HepG2 (cell line): ENCODE measurements around the gene NPTX2. TPM values are rescaled to one million over a fixed set of nuclear protein-coding genes. Genes with fewer than 3 reads are reported as not detected.

ENCODE experiments used
- ATAC-seq: fragments of 200-7000 bp; cut with Tn5 transposase; 3 replicates; pipeline ENCODE4 v1.9.1; 2020; ENCODE audit warnings: mild to moderate bottlenecking, moderate library complexity
- BruUV-seq: library from RNA; stranded (reverse); fragments of 400-500 nt; replicated peaks from 2 replicates; lab custom pipeline; 2021; lab: Mats Ljungman, UMichigan
- CTCF ChIA-PET: fragments of 300-600 bp; formaldehyde crosslinking; extraction: SDS; loops from one replicate; lab custom pipeline; 2021; ENCODE audit warnings: low total read pairs, inconsistent platforms, low intra/inter-chr PET ratio; lab: Yijun Ruan, JAX
- POLR2A ChIA-PET: fragments of 350-600 bp; sonication (Branson Sonifier 250); formaldehyde crosslinking; loops from one replicate; lab custom pipeline; 2020; ENCODE audit warnings: antibody characterized with exemption, inconsistent platforms; lab: Yijun Ruan, JAX
- DNase-seq: peaks from one replicate; pipeline ENCODE4 v3.0.0-alpha.2; 2015; ENCODE audit warnings: low spot score
- FAIRE-seq: peaks from 3 replicates; lab custom pipeline; 2011; peaks lifted over from hg19 to GRCh38; lab: Jason Lieb, UNC
- H2AFZ ChIP-seq: one replicate; pipeline ENCODE4 v1.6.1; 2011; ENCODE audit warnings: low read length, inconsistent platforms
- H3K27ac ChIP-seq: fragments of 300-600 bp; 3 replicates; pipeline ENCODE4 v1.8.0; 2011; ENCODE audit warnings: mixed run types, mild to moderate bottlenecking, mixed read lengths, low read length, inconsistent platforms; ENCODE audit not compliant: insufficient read depth; ENCODE audit errors: extremely low read length
- H3K27me3 ChIP-seq, 2 experiments: fragments of 200-600 bp in 1 of 2; 2 replicates in 1 of 2; 3 replicates in 1 of 2; pipeline versions ENCODE4 v1.6.0 to v1.8.0; 2011; ENCODE audit warnings: low read length in 2 of 2, mild to moderate bottlenecking in 2 of 2, moderate library complexity in 2 of 2, inconsistent platforms in 1 of 2; ENCODE audit not compliant: insufficient read depth in 2 of 2, control insufficient read depth in 1 of 2
- H3K36me3 ChIP-seq, 2 experiments: fragments of 200-600 bp in 1 of 2; replicated peaks in 1 of 2; 2 replicates in 1 of 2; 3 replicates in 1 of 2; pipeline versions ENCODE4 v1.5.1 to v1.8.0; 2011; ENCODE audit warnings: low read length in 2 of 2, inconsistent platforms in 1 of 2; ENCODE audit not compliant: insufficient read depth in 2 of 2, control insufficient read depth in 1 of 2
- H3K4me1 ChIP-seq: 2 replicates; pipeline ENCODE4 v1.5.1; 2012; ENCODE audit warnings: low read length, inconsistent platforms; ENCODE audit not compliant: insufficient read depth
- H3K4me2 ChIP-seq: 2 replicates; pipeline ENCODE4 v1.6.0; 2011; ENCODE audit warnings: low read depth, low read length, inconsistent platforms
- H3K4me3 ChIP-seq, 3 experiments: fragments of 200-600 bp in 1 of 3; sonication (generic), shearing (Covaris generic) in 1 of 3; replicated peaks in 1 of 3; 2 replicates each; pipeline ENCODE4 v1.5.1; 2011 to 2016; ENCODE audit warnings: low read length in 3 of 3, inconsistent platforms in 2 of 3, low read depth in 2 of 3, mild to moderate bottlenecking in 2 of 3, control low read depth in 1 of 3, mixed read lengths in 1 of 3; ENCODE audit not compliant: insufficient read depth in 1 of 3
- H3K79me2 ChIP-seq: one replicate; pipeline ENCODE4 v1.6.1; 2011; ENCODE audit warnings: low read length, inconsistent platforms; ENCODE audit not compliant: insufficient read depth
- H3K9ac ChIP-seq: 2 replicates; pipeline ENCODE4 v1.6.0; 2011; ENCODE audit warnings: mild to moderate bottlenecking, low read depth, low read length, inconsistent platforms; ENCODE audit not compliant: insufficient read depth
- H3K9me3 ChIP-seq: 2 replicates; pipeline ENCODE4 v1.5.1; 2012; ENCODE audit warnings: mild to moderate bottlenecking, low read length
- H4K20me1 ChIP-seq: 2 replicates; pipeline ENCODE4 v1.6.0; 2011; ENCODE audit warnings: inconsistent platforms, mild to moderate bottlenecking, low read length, moderate library complexity; ENCODE audit not compliant: insufficient read depth
- CREBL2 ChIP-seq: sonication (generic); formaldehyde crosslinking; IDR thresholded peaks from 2 replicates; pipeline ENCODE4 v1.8.1; 2023; ENCODE audit warnings: missing genetic modification reagents, mild to moderate bottlenecking, borderline replicate concordance
- GFI1 ChIP-seq: sonication (generic); formaldehyde crosslinking; IDR thresholded peaks from 2 replicates; pipeline ENCODE4 v1.5.0; 2020; ENCODE audit warnings: missing genetic modification reagents, mild to moderate bottlenecking, borderline replicate concordance
- GMEB1 ChIP-seq: sonication (generic); formaldehyde crosslinking; IDR thresholded peaks from 2 replicates; pipeline ENCODE4 v1.5.1; 2020; ENCODE audit warnings: missing genetic modification reagents, mild to moderate bottlenecking, borderline replicate concordance
- GTF2F1 ChIP-seq: fragments of 150-350 bp; IDR thresholded peaks from 2 replicates; pipeline ENCODE4 v1.6.1; 2014; ENCODE audit warnings: low read length
- MEIS1 ChIP-seq: sonication (generic); formaldehyde crosslinking; IDR thresholded peaks from 2 replicates; pipeline ENCODE4 v1.9.0; 2021; ENCODE audit warnings: mild to moderate bottlenecking, missing genetic modification reagents, moderate library complexity, borderline replicate concordance
- NKX3-1 ChIP-seq: sonication (generic); formaldehyde crosslinking; IDR thresholded peaks from 2 replicates; pipeline ENCODE4 v1.5.0; 2020; ENCODE audit warnings: missing genetic modification reagents
- REPIN1 ChIP-seq: sonication (generic); formaldehyde crosslinking; IDR thresholded peaks from 2 replicates; pipeline ENCODE4 v1.8.0; 2022; ENCODE audit warnings: missing genetic modification reagents, low read depth, mild to moderate bottlenecking, borderline replicate concordance
- ZBTB4 ChIP-seq: sonication (generic); formaldehyde crosslinking; IDR thresholded peaks from 2 replicates; pipeline ENCODE4 v1.4.0; 2020; ENCODE audit warnings: missing genetic modification reagents, mild to moderate bottlenecking, borderline replicate concordance
- ZNF432 ChIP-seq: sonication (generic); formaldehyde crosslinking; IDR thresholded peaks from 2 replicates; pipeline ENCODE4 v1.5.0; 2020; ENCODE audit warnings: missing genetic modification reagents, mild to moderate bottlenecking, borderline replicate concordance
- ZNF710 ChIP-seq: sonication (generic); formaldehyde crosslinking; IDR thresholded peaks from 2 replicates; pipeline ENCODE4 v1.5.0; 2020; ENCODE audit warnings: mild to moderate bottlenecking, missing genetic modification reagents, borderline replicate concordance
- WGBS: methylation state at CpG from one replicate; pipeline ENCODE4 v1.1.6; 2017; ENCODE audit warnings: low lambda C conversion rate; 5-methylcytosine and 5-hydroxymethylcytosine counted together
- in situ Hi-C: cut with HindIII; loops from 2 replicates; pipeline ENCODE4 v1.10.0; 2017; ENCODE audit warnings: low pct_unique_long_range_greater_than_20kb; ENCODE audit not compliant: extremely low pct_ligation_motif_present
- intact Hi-C: fragments of 100-400 bp; cut with micrococcal nuclease; formaldehyde crosslinking; loops from one replicate; pipeline ENCODE4 v1.10.0; 2022; ENCODE audit not compliant: unreplicated experiment
- polyA plus RNA-seq, 8 experiments: library from polyadenylated mRNA; depleted of rRNA in 3 of 8; stranded (reverse) in 7 of 8; unstranded in 1 of 8; fragments of >200 nt; fragmentation: Illumina TruSeq in 4 of 8; extraction: Trizol in 4 of 8; gene quantifications; 2 replicates each; pipeline versions ENCODE4 v1.2.1 to v1.2.3, GENCODE V29; 2011 to 2016; ENCODE audit warnings: low read depth in 4 of 8, missing spikeins in 1 of 8, mixed read lengths in 1 of 8; ENCODE audit not compliant: insufficient read depth in 1 of 8
- total RNA-seq, 5 experiments: library from RNA; depleted of rRNA; stranded (reverse); fragments of >200 nt; fragmentation: Illumina TruSeq; extraction: Trizol; gene quantifications; 2 replicates each; pipeline ENCODE4 v1.2.3, GENCODE V29; 2016; ENCODE audit warnings: low read depth in 1 of 5

The NPTX2 gene
- total and polyA plus RNA-seq, 2 of the 13 experiments (the other 11 are each of a cell fraction or from before 2014, with no cell fraction given) = not detected

GRCh38 chr7:98674461-98674860, 57.4 kb downstream of the NPTX2 start (continued):
- TF ChIP-seq ZNF710 (CRISPR knock-in tag) = no peak

GRCh38 chr7:98674881-98675280, 57.8 kb downstream of the NPTX2 start:
- intact Hi-C loops = no loop called here
- 0% methylated on average over 1 of the region's 9 CpGs for WGBS
- TF ChIP-seq GTF2F1 = no peak
- TF ChIP-seq GMEB1 = no peak
- no peak for TF ChIP-seq CREBL2 (CRISPR knock-in tag)
- no peak for TF ChIP-seq ZNF432 (CRISPR knock-in tag)
- no peak for TF ChIP-seq MEIS1 (CRISPR knock-in tag)
- no peak for TF ChIP-seq NKX3-1 (CRISPR knock-in tag)
- no peak for TF ChIP-seq ZBTB4
- TF ChIP-seq REPIN1 (CRISPR knock-in tag) = no peak
- TF ChIP-seq GFI1 (CRISPR knock-in tag) = no peak
- TF ChIP-seq, all 625 proteins: peak for 0
- no peak overlapping the region for H3K4me3 ChIP-seq
- no peaks in the 10 kb centered on the region for H4K20me1 ChIP-seq
- H3K4me1 ChIP-seq = no peaks in the 10 kb centered on the region
- no peak overlapping the region for H2AFZ ChIP-seq
- no peak for FAIRE-seq
- no peak for DNase-seq
- ATAC-seq = no peak
- peaks cover 0 to 5% of the 10 kb centered on the region in 2 experiments; a peak in 2 of 5 replicates for H3K27me3 ChIP-seq
- H3K36me3 ChIP-seq = no peaks in the 10 kb centered on the region
- ChIA-PET POLR2A (no interaction called here), CTCF (no interaction called here)
- H3K27ac ChIP-seq = no peak overlapping the region
- BruUV-seq = no TSS peak
- in situ Hi-C loops = no loop called here
- H3K9ac ChIP-seq = no peak overlapping the region
- peaks cover 6% of the 10 kb centered on the region; the same call in 1 of the 2 replicates for H3K9me3 ChIP-seq
- no peak overlapping the region for H3K4me2 ChIP-seq
- no peaks in the 10 kb centered on the region for H3K79me2 ChIP-seq
